Breast epithelium (tissue), 4 donors: ENCODE measurements around the gene ACACB. TPM values are rescaled to one million over a fixed set of nuclear protein-coding genes. Genes with fewer than 3 reads are reported as not detected.

Experiments used
- DNase-seq, 2 donors: peaks; one replicate each; pipeline ENCODE4 v3.0.0-alpha.2; 2019; ENCODE audit warnings: low spot score in 2 of 2
- H3K27ac ChIP-seq, 2 donors: fragments of 200-600 bp; sonication (generic) in 1 of 2; one replicate each; pipeline ENCODE4 v1.5.1; 2016 to 2019; ENCODE audit warnings: mild to moderate bottlenecking in 1 of 2
- H3K27me3 ChIP-seq, 2 donors: fragments of 200-600 bp; sonication (generic) in 1 of 2; one replicate each; pipeline versions ENCODE4 v1.5.1 to v1.6.0; 2017 to 2019; ENCODE audit warnings: control low read depth in 1 of 2, mild to moderate bottlenecking in 1 of 2
- H3K36me3 ChIP-seq: fragments of 200-600 bp; one replicate; pipeline ENCODE4 v1.5.1; 2019
- H3K4me1 ChIP-seq, 2 donors: fragments of 200-600 bp; sonication (generic); one replicate each; pipeline ENCODE4 v1.5.1; 2016 to 2019; ENCODE audit warnings: control low read depth in 1 of 2
- H3K4me3 ChIP-seq, 3 donors: fragments of 200-600 bp; sonication (generic); 1 replicate in 2 of 3; 2 replicates in 1 of 3; pipeline ENCODE4 v1.5.1; 2016 to 2019; ENCODE audit warnings: mild to moderate bottlenecking in 3 of 3, moderate library complexity in 2 of 3
- H3K9me3 ChIP-seq, 2 donors: fragments of 200-600 bp; sonication (generic) in 1 of 2; one replicate each; pipeline ENCODE4 v1.5.1; 2016 to 2019; ENCODE audit warnings: control low read depth in 1 of 2
- POLR2A ChIP-seq: fragments of 450-650 bp; IDR thresholded peaks from one replicate; pipeline ENCODE4 v1.6.1; 2016; ENCODE audit warnings: antibody characterized with exemption, mild to moderate bottlenecking, moderate library complexity
- POLR2AphosphoS5 ChIP-seq, 3 donors: sonication (generic); formaldehyde crosslinking; IDR thresholded peaks; one replicate each; pipeline ENCODE4 v1.6.1; 2017; ENCODE audit warnings: antibody characterized with exemption in 3 of 3
- intact Hi-C: fragments of 100-400 bp; cut with DNase I; formaldehyde crosslinking; loops from one replicate; pipeline ENCODE4 v1.15.1; 2023; ENCODE audit warnings: low total_unique reads
- total RNA-seq, 3 donors: library from RNA; depleted of rRNA; stranded (reverse); fragments of >200 nt; gene quantifications; one replicate each; pipeline ENCODE4 v1.1.0, GENCODE V29; 2016
- TF ChIP-seq, protein P1 (sequence below), 3 donors: fragments of 450-650 bp; IDR thresholded peaks; one replicate each; pipeline ENCODE4 v1.5.1; 2016 to 2017; ENCODE audit warnings: antibody characterized with exemption in 3 of 3, mild to moderate bottlenecking in 3 of 3, moderate library complexity in 3 of 3

The ACACB gene
- total RNA-seq, 3 donors from 2014 or later: 223 to 957 (median 301) TPM

DNA sequence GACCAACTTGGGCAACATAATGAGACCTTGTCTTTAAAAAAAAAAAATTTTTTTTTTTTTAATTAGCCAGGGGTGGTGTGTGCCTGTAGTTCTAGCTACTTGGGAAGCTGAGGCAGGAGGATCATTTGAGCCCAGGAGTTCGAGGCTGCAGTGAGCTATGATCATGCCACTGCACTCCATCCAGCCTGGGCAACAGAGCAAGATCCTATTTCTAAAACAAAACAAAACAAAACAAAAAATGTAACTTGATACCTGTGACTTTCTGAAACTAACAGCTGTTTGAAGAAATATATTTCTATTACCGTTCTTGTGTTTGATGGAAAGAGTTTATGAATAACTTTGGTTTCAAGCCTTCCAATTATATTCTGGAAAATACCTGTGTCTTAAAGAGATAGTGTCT is 1.7 kb upstream of the ACACB start:
- H3K4me1 ChIP-seq: peaks cover 0 to 11% of the 10 kb centered on the region in 2 donors
- no peaks in the 10 kb centered on the region for H3K9me3 ChIP-seq
- no peak for DNase-seq
- H3K27ac ChIP-seq: peak overlapping the region; percentile 73 to 77
- no peaks in the 10 kb centered on the region for H3K36me3 ChIP-seq
- TF ChIP-seq POLR2A: no peak
- TF ChIP-seq POLR2AphosphoS5 (IDR thresholded peaks at IDR 0.05): no peak
- TF ChIP-seq, protein P1, sequence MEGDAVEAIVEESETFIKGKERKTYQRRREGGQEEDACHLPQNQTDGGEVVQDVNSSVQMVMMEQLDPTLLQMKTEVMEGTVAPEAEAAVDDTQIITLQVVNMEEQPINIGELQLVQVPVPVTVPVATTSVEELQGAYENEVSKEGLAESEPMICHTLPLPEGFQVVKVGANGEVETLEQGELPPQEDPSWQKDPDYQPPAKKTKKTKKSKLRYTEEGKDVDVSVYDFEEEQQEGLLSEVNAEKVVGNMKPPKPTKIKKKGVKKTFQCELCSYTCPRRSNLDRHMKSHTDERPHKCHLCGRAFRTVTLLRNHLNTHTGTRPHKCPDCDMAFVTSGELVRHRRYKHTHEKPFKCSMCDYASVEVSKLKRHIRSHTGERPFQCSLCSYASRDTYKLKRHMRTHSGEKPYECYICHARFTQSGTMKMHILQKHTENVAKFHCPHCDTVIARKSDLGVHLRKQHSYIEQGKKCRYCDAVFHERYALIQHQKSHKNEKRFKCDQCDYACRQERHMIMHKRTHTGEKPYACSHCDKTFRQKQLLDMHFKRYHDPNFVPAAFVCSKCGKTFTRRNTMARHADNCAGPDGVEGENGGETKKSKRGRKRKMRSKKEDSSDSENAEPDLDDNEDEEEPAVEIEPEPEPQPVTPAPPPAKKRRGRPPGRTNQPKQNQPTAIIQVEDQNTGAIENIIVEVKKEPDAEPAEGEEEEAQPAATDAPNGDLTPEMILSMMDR (IDR thresholded peaks at IDR 0.05): no peak
- H3K4me3 ChIP-seq: no peak overlapping the region
- intact Hi-C loops: no loop called here
- H3K27me3 ChIP-seq: no peaks in the 10 kb centered on the region

DNA sequence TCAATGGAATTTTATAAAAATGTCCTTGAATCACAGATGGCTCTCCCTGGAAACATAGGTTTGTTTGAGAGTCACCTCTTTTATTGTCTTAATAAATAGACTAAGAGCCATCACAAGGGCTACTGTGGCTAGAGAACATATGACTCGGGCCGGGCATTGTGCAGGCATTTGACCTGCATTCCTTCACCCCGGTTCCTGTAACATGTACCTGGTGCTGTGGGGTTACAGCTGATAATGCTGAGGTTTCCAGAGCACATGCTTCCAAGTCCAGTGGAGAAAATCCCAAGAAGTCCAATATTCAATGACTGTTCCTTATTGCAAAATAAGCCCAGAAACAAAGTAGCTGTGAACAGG is 1.0 kb upstream of the ACACB start:
- TF ChIP-seq, protein P1 (IDR thresholded peaks at IDR 0.05): no peak
- no peak for TF ChIP-seq POLR2AphosphoS5 (IDR thresholded peaks at IDR 0.05)
- no peak for TF ChIP-seq POLR2A
- H3K4me1 ChIP-seq: peaks cover 0 to 11% of the 10 kb centered on the region in 2 donors
- no peaks in the 10 kb centered on the region for H3K27me3 ChIP-seq
- H3K27ac ChIP-seq: peak overlapping the region; percentile 73 to 77
- intact Hi-C loops: no loop called here
- H3K9me3 ChIP-seq: no peaks in the 10 kb centered on the region
- no peak for DNase-seq
- peak overlapping the region in 1 of 3 donors; percentile 26 for H3K4me3 ChIP-seq
- H3K36me3 ChIP-seq: no peaks in the 10 kb centered on the region

DNA sequence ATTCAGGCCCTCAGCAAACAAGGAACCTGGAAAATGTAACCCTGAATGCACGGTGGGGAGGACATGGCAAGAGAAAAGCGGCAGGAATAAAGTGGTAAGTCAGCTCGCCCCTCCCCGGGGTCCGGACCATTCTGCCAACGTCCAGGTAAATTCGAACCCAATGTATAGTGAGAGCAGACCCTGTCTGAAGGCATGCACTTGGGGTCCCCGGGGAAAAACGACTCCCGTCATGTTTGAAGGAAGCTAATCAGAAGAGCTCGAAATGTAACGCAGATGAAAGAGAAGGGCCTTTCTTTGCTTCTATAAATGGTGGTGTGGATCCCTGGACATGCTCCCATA is 193 bp downstream of the ACACB start:
- DNase-seq: no peak
- H3K27ac ChIP-seq: peak overlapping the region; percentile 73 to 77
- no peaks in the 10 kb centered on the region for H3K36me3 ChIP-seq
- peaks cover 0 to 11% of the 10 kb centered on the region in 2 donors for H3K4me1 ChIP-seq
- no peak overlapping the region for H3K4me3 ChIP-seq
- intact Hi-C loops: no loop called here
- H3K27me3 ChIP-seq: no peaks in the 10 kb centered on the region
- no peak for TF ChIP-seq POLR2AphosphoS5 (IDR thresholded peaks at IDR 0.05)
- H3K9me3 ChIP-seq: no peaks in the 10 kb centered on the region

DNA sequence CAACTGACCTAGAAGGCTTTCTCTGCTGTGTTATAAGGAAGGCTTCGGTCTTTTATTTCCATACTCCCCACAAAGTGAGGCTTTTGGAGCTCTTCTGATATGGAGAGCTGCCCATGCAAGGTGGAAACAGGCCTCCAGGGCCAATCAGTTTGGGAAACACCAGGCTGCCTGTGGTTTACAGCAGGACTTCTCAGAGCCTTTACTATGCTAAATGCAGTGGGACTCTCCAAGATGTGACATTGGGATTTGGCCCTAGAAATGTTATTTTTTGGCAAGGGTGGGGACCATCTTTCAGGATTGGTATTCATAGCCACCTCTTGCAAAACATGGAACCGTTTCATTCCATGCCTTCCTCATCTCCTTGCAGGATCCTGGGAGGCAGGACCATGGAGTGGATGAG is 3.7 kb downstream of the ACACB start:
- TF ChIP-seq POLR2A (no peak), POLR2AphosphoS5 (IDR thresholded peaks at IDR 0.05) (no peak)
- TF ChIP-seq, protein P1 (IDR thresholded peaks at IDR 0.05): no peak
- Histone ChIP-seq H3K36me3 (no peaks in the 10 kb centered on the region), H3K27me3 (no peaks in the 10 kb centered on the region), H3K4me3 (no peak overlapping the region), H3K27ac (no peak overlapping the region), H3K4me1 (no peaks in the 10 kb centered on the region), H3K9me3 (no peaks in the 10 kb centered on the region)
- intact Hi-C loops: no loop called here
- no peak for DNase-seq

DNA sequence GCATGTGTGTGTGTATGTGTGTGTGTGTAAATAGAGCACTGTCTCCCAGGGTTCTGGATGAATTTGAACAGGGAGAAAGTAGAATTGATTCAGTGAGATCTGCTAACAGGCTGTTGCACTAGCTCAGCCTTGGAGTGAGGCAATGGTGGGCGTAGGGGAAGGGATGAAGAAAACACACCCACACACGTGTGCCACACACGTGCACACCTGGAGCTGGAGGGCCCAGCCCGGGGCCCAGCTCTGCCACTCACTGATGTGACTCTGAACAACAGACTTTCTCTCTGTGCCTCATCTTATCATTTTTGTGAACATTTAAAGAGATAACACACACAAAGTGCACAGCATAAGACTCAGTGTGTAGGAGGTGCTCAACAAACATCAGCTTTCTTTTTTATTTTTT is 4.2 kb downstream of the ACACB start:
- no peak for DNase-seq
- Histone ChIP-seq H3K36me3 (no peaks in the 10 kb centered on the region), H3K4me1 (no peaks in the 10 kb centered on the region), H3K27me3 (no peaks in the 10 kb centered on the region), H3K4me3 (no peak overlapping the region), H3K9me3 (no peaks in the 10 kb centered on the region), H3K27ac (no peak overlapping the region)
- intact Hi-C loops: no loop called here
- TF ChIP-seq, protein P1 (IDR thresholded peaks at IDR 0.05): no peak
- TF ChIP-seq POLR2A: no peak
- no peak for TF ChIP-seq POLR2AphosphoS5 (IDR thresholded peaks at IDR 0.05)

DNA sequence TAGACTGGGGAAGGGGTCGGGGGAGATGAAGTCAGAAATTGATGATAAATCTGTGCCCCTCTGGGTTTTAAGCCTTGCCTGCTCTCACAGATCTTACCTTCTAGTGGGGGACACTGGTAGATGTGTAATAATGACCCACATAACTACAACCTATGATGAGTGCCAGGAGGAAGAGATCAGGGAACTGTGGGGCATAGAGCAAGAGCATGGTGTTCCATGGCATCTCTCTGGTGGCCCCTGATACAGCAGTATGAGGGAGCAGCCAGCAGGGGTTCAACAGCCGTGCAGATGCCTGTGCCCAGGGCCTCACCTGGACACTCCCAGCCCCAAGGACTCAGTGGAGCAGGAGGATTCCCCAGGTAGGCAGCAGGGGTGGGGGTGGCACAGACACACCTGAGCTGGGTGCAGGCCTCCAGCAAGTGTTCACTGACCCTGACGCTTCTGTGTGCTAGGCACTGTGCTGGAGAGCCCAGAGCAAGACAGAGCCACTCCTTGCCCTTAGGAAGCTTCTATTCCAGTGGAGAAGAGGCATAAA is 5.0 kb downstream of the ACACB start:
- DNase-seq: no peak
- Histone ChIP-seq H3K36me3 (no peaks in the 10 kb centered on the region), H3K4me1 (no peaks in the 10 kb centered on the region), H3K9me3 (no peaks in the 10 kb centered on the region), H3K4me3 (no peak overlapping the region), H3K27ac (no peak overlapping the region), H3K27me3 (no peaks in the 10 kb centered on the region)
- intact Hi-C loops: no loop called here
- TF ChIP-seq POLR2AphosphoS5 (IDR thresholded peaks at IDR 0.05) (no peak), POLR2A (no peak)
- TF ChIP-seq, protein P1 (IDR thresholded peaks at IDR 0.05): no peak
